Measurements from ENCODE around the gene KCNG2.

KCNG2 gene

GRCh38 chr18:79798346-79798998 lies 734 bp downstream of the KCNG2 start:
- no peak for DNase-seq (ENCODE audit: low read depth in 2 of 3, low spot score in 2 of 3)

DNA sequence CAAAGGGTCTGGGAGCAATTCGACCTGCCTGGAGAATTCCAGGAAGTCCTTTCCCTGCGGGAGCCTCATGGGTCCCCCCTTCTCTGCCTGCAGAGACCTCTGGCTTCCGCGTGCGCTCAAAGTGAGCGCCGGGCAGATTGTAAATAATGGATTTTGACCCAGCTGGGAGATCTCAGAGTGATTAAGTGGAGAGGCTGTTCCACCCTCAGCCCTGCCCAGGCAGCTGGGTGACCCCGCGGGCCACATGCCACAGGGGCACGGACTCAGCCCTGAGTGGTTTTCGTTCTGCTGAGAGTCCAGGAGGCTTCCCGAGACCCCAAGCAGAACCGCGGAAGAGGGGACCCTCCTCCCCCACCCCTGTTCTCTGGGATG lies 1.2 kb downstream of the KCNG2 start:
- DNase-seq (ENCODE audit: low read depth in 2 of 3, low spot score in 2 of 3): no peak

DNA sequence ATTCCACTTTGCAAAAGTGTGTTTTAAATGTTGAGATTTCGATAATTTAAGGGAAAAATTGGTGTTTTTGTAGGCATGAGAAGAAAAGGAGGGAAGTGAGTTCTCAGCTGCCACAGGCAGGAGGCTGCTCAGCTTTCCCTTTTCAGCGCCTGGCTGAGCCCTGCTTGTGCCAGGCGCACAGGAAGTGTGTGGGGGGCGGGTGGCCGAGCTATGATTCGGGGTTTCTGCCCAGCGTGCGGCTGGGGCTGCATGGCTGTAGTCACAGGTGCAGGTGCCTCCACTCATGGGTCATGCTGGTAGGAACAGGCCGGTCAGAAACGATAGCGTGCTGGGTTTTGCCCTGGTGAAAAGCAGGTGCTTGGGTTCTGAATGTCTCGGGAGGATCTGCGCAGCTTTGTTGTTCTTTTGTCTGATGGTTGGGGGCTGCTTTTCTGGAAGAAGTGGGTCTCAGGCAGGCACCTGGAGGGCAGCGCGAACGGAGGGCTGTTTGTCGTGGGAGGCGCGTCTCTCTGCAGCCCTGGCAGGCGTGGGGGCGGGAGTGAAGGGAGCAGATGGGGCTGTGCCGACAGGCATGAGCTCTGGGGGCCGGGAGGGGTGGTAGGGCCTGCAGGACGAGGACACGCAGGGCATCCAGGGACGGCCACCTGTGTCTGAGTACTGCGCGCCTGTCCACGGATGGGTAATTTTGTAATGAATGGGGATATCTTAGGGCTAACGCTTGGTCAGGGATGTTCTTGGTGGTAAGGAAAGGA lies 2.1 kb downstream of the KCNG2 start:
- DNase-seq (ENCODE audit: low read depth in 2 of 3, low spot score in 2 of 3): no peak

- no peak for DNase-seq (ENCODE audit: low read depth in 2 of 3, low spot score in 2 of 3)
These were observed 2.8 kb downstream of the KCNG2 start for GRCh38 chr18:79800371-79801180.

DNA sequence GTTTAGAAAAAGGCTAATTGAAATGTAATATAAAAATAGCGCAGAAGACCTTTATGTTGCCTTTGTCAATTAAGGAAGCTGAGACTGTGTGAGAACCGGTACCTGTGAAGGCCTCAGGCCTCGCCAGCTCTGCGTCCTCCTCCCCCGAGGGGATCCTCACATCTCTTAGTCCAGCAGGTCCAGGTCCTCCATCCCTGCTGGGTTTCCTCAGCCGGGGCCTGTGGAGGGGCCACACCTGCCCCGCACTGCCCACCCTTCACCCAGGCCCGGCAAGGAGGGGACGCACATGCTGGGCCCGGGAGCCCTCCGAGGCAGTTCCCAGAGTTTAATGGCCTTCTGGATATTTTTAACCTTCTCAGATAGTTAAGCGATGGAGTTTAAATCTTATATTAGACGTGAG lies 3.5 kb downstream of the KCNG2 start:
- DNase-seq (ENCODE audit: low read depth in 2 of 3, low spot score in 2 of 3): no peak

GRCh38 chr18:79801641-79802040 lies 3.9 kb downstream of the KCNG2 start:
- no peak for DNase-seq (ENCODE audit: low read depth in 2 of 3, low spot score in 2 of 3)

- DNase-seq (ENCODE audit: low read depth in 2 of 3, low spot score in 2 of 3): no peak
These were observed 4.6 kb downstream of the KCNG2 start for GRCh38 chr18:79802298-79802697.

DNA sequence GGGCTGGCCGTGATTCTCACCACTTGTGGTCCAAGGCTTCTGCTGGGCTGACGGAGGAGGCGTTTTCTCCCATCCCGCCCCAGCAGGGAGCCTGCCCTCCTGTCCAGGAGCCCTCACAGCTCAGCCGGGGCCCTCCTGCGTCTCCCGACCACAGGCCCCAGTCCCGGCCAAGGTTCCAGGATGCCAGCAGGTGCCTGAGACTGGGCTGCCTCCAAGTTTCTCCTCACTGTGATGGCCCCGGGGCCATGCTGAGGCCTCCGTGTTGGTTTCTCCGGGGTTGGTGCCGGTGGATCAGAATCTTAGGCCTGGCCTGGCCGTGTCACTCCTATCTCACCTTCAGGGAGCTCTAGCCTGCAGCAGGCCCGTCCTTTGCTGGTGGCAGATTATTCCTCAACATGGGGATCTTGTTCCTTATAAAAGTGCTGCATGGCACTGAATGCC lies 5.9 kb downstream of the KCNG2 start:
- no peak for DNase-seq (ENCODE audit: low read depth in 2 of 3, low spot score in 2 of 3)

GRCh38 chr18:79804130-79804787 lies 6.5 kb downstream of the KCNG2 start:
- DNase-seq (ENCODE audit: low read depth in 2 of 3, low spot score in 2 of 3): no peak

GRCh38 chr18:79805211-79805887 lies 7.6 kb downstream of the KCNG2 start:
- DNase-seq (ENCODE audit: low read depth in 2 of 3, low spot score in 2 of 3): no peak

DNA sequence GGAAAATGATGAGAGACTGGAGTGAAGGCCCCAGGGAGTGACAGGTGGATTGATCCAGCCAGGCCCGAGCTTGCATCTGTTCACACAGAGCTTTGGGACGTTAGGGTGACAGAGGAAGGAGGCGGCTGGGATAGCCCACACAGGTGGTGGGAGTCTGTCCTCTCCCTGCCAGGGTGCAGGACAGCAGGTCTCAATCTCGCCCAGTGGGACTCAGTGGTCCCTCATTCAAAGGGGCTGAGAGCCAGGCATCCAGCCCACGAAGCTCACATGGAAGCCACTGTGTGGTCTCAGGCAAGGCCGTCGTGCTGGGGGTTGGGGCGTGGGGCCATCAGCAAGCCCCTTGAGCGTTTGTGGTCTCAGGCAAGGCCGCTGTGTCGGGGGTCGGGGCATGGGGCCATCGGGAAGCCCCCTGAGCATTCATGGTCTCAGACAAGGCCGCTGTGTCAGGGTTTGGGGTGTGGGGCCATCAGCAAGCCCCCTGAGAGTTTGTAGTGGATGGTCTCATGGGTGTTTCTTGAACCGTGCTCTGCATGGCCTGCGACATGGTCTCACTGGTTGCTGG lies 8.3 kb downstream of the KCNG2 start:
- DNase-seq (ENCODE audit: low read depth in 2 of 3, low spot score in 2 of 3): no peak

GRCh38 chr18:79806976-79807841 lies 9.5 kb downstream of the KCNG2 start:
- no peak for DNase-seq (ENCODE audit: low read depth in 2 of 3, low spot score in 2 of 3)

DNA sequence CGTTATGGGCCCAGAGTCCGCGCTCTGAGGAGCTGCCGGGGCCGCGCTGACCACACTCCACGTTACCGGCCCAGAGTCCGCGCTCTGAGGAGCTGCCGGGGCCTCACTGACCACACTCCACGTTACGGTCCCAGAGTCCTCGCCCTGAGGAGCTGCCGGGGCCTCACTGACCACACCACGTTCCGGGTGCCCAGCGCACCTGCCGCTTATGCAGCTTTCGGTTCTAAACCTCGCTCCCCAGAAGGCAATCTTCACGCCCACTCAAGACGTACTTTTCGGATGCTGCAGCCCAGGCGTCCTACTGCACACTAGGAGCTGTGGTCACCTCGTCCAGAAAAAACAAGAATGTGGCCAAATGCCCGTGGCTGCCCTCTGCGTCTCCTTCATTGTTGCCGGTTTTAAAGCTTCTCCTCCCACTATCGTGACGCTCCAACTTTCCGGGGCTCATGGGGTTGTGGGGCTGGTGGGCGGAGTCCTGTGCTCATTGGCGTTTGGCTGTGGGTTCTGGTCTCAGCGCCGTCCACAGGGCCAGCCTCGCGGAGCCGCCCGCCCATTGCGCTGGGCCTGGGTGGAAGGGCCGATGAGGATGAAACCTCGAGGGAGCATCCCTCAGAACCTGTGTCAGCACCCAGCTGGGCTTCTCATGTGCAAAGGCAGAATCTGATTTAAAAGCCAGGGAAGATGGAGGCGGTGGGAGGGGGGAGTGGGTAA lies 11.9 kb downstream of the KCNG2 start:
- DNase-seq (ENCODE audit: low read depth in 2 of 3, low spot score in 2 of 3): no peak

DNA sequence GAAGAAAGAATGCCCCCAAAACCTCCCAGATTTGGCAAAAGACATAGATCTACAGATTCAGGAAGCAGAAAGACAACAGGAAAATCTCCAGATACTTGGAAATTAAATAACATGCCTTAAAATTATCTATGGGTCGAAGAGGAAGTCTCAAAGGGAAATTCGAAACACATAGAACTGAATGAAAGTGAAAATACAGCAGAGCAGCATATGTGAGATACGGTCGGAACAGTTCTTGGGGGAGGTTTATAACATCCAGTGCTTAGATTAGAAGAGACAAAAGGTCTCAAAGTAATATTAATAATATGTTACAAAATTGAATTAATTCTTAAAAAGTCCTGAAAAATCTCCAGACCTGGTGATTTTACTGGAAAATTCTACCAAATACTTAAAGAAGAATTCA lies 14.3 kb downstream of the KCNG2 start:
- no peak for DNase-seq (ENCODE audit: low read depth in 2 of 3, low spot score in 2 of 3)

GRCh38 chr18:79814373-79814772 lies 16.6 kb downstream of the KCNG2 start:
- no peak for DNase-seq (ENCODE audit: low read depth in 2 of 3, low spot score in 2 of 3)

GRCh38 chr18:79815657-79816056 lies 17.9 kb downstream of the KCNG2 start:
- DNase-seq (ENCODE audit: low read depth in 2 of 3, low spot score in 2 of 3): no peak

- DNase-seq (ENCODE audit: low read depth in 2 of 3, low spot score in 2 of 3): no peak
These were observed 18.4 kb downstream of the KCNG2 start for GRCh38 chr18:79816092-79816491.

DNA sequence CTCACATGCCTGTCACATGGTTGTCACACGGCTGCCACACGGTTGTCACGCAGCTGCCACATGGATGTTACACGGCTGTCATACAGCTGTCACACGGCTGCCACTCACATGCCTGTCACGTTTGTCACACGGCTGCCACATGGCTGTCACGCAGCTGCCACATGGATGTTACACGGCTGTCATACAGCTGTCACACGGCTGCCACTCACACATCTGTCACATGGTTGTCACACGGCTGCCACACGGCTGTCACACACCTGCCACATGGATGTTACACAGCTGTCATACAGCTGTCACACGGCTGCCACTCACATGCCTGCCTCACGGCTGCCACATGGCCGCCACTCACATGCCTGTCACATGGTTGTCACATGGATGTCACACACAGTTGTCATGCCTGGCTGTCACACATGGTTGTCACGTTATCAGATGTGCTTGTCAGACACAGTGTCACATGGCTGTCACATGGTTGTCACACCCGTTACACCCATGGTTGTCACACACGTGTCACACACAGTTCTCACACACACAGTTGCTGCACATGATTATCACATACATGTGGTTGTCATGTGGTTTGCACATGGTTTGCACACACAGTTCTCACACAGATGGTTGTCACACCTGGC lies 19.4 kb downstream of the KCNG2 start:
- DNase-seq (ENCODE audit: low read depth in 2 of 3, low spot score in 2 of 3): no peak

DNA sequence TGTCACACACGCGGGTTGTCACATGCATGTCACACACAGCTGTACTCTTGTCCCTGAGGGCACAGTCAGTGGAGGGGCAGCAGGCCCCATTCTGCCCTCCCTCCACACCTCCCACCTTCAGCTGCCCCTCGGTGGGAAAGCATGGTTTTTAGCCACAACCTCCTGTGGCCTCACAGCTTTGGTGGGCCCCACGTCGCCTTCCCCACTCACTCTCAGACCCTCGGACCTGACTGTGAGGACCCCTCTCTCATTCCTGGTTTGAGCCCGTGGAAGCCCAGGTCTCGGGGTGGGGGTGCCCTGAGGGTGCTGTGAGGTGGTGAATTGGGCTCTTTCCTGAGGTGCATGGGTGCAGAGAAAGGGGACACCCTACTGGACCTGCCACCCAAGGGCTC lies 19.9 kb downstream of the KCNG2 start:
- DNase-seq (ENCODE audit: low read depth in 2 of 3, low spot score in 2 of 3): no peak

All from activated CD8-positive, alpha-beta memory T cell treated with anti-CD3 and anti-CD28 coated beads for 48 hours (primary cell).